HG03280 (cell line): Measurements from ENCODE around the gene YJU2.
"Not testable (repeated sequence)": the region's sequence is repeated elsewhere in the genome, so short reads cannot be mapped to it uniquely, and the experiment has no call there.

Source experiments
- ATAC-seq: cut with Tn5 transposase; IDR thresholded peaks from one replicate; pipeline ENCODE4 v1.9.1; 2021; ENCODE audit warnings: mild to moderate bottlenecking, moderate library complexity; ENCODE audit not compliant: unreplicated experiment

The YJU2 gene

GRCh38 chr19:4246767-4247593, at the start of gene YJU2:
YJU2 (plus strand) TSS chr19:4247080; CDS start chr19:4247147, 67 bp downstream.
- ATAC-seq: peak; percentile 88

- ATAC-seq: no peak
These were observed 49.7 kb upstream of the YJU2 start for GRCh38 chr19:4197228-4197624.

DNA sequence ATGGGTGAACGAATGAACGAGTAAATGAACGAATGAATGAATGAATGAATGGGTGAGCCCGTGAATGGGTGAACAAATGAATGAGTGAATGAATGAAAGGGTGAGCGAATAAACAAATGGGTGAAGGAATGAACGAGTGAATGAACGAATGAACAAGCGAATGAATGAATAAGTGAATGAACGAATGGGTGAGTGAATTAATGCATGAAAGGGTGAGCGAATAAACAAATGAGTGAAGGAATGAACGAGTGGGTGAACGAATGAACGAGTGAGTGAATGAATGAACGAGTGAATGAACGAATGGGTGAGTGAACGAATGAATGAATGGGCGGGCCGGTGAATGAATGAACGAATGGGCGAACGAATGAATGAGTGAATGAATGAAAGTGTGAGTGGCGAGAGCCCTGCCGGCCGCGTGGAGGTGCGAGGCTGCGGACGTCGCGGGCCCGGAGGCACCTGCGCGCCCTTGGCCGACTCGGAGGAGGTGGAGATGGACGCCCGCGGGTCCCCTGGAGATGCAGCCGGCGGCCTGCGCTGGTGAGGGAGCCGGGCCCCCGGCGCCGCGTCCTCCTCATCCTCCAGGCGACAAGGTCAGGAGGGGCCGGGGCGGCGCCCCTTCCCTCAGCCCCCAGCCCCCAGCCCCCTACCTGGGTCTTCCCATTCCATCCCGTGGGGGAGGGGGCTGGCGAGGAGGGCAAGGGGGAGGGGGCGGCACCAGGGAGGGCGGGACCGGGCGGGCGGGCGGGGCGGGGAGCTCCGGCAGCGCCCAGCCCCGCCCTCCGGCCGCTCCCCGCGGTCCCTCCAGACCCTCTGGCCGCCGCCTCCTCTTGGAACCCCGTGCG, 49.0 kb upstream of the YJU2 start:
- ATAC-seq: no peak

- no peak for ATAC-seq
These were observed 48.3 kb upstream of the YJU2 start for GRCh38 chr19:4198467-4199126.

DNA sequence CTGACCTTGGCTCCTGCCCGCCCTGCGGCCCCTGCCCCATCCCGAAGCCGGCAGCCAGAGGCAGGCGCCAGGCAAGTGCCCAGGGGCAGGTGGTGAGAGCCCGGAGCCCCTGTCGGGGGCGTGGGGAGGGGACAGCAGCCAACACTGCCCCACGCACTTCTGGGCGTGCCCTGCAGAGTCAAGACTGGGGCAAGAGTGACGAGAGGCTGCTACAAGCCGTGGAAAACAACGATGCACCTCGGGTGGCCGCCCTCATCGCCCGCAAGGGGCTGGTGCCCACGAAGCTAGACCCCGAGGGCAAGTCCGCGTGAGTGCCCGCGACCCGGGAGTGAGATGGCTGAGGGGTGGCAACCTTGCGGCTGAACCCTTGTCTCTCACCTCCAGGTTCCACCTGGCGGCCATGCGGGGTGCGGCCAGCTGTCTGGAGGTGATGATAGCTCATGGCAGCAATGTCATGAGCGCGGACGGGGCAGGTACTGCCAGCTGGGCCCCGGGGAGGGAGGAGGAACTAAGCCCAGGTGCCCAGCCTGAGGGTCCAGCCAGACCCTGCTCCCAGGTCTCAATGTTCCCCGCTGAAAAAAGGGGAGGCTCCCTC, 47.1 kb upstream of the YJU2 start:
- no peak for ATAC-seq

DNA sequence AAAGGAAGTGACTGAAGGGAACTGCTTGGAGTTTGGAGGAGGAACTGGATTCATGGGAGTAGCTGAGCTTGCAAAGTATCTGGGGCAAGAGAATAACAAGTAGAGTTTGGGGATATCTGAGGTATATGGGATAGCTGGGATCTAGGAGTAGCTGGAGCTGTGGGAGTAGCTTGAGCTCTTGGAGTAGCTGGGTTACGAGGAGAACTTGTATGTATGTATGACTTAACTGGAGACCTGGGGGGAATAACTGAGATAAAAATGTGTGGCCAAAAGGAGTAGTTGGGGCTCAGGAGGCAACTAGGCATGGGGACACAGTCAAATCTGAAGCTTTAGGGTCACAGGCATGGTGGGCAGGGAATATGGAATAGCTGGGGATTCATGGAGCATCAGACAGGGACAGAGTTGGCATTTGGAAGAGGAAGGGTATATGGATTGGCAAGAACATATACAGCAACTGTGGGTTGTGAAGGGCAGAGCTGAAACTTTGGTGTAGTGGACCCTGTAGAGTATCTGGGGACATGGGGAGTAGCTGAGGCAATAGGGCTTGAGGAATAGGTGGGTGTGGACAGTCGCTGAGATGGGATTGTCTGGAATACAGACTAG, 45.8 kb upstream of the YJU2 start:
- no peak for ATAC-seq

DNA sequence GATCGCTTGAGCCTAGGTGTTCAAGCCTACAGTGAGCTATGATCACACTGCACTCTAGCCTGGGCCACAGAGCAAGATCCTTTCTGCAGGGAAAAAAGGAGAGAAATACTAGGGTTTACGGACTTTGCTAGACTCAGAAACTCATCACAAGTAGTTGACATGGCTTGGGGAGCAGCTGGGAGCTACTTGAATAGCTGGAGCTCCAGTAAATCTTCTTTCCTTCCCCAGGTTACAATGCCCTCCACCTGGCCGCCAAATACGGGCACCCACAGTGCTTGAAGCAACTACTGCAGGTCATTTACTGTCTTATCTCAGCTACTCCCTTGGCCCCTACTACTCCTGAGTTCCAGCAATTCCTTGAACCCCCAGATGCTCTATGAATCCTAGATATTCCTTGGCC, 45.1 kb upstream of the YJU2 start:
- ATAC-seq: no peak

DNA sequence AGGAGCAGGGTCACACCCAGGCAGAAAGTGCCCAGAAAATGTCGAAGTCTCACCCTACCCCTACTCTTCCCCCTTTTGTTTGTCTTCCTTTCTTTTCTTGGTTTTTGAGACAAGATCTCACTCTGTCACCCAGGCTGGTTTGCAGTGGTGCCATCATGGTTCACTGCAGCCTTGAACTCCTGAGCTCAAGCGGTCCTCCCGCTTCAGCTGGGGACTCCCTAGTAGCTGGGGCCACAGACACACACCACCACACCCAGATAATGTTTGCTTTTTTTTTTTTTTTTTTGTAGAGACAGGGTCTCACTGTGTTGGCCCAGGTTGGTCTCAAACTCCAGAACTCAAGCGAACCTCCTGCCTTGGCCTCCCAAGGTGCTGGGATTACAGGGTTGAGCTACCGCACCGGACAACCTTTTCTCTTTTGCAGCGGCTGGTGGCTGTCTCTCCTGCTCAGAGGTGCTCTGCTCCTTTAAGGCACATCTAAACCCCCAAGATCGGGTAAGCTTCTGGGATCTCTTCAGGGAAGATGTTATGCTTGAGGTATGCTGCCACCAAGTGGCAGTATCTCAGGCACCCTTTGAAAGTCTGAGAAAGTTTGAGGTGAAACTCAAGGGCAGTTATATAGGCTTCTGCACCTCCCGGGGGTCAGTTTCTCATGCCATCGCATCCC, 39.9 kb upstream of the YJU2 start:
- no peak for ATAC-seq

GRCh38 chr19:4208385-4209094, 38.3 kb upstream of the YJU2 start:
- no peak for ATAC-seq

GRCh38 chr19:4210166-4210731, 36.6 kb upstream of the YJU2 start:
- ATAC-seq: no peak

DNA sequence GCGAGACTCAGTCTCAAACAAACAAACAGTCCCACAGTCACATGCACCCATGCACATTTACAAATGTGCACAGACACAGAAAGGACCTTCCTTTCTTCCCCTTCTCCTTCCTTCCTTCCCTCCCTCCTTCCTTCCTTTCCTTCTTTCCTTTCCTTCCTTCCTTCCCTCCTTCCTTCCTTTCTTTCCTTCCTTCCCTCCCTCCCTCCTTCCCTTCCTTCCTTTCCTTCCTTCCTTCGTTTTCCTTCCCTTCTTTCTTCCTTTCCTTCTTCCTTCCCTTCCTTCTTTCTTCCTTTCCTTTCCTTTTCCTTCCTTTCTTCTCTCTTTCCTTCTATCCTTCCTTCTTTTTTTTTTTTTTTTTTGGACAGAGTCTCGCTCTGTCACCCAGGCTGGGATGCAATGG, 33.8 kb upstream of the YJU2 start:
- ATAC-seq: no peak

DNA sequence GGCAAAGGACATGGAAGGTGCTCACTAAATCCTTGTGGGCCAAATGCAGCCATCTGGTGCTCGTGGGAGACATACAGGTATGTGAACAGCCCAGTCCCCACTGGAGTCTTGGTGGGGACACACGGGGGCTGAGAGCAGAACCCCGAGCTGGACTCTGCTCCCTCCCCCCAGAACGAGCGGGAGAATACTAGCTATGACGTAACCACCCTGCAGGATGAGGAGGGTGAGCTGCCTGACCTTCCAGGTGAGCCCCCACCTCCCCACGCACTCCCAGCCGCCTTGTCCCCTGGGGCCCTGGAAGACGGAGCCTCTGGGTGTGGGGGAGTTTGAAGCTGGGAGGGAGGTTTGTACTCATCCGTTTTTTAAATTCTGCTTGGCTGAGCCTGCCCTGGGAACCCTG, 31.1 kb upstream of the YJU2 start:
- no peak for ATAC-seq

- ATAC-seq: no peak
These were observed 30.0 kb upstream of the YJU2 start for GRCh38 chr19:4216846-4217245.

GRCh38 chr19:4217429-4218264, 29.2 kb upstream of the YJU2 start:
- ATAC-seq: no peak

GRCh38 chr19:4218523-4218922, 28.4 kb upstream of the YJU2 start:
- ATAC-seq: not testable (repeated sequence)

- ATAC-seq: no peak
These were observed 26.7 kb upstream of the YJU2 start for GRCh38 chr19:4220188-4220587.

DNA sequence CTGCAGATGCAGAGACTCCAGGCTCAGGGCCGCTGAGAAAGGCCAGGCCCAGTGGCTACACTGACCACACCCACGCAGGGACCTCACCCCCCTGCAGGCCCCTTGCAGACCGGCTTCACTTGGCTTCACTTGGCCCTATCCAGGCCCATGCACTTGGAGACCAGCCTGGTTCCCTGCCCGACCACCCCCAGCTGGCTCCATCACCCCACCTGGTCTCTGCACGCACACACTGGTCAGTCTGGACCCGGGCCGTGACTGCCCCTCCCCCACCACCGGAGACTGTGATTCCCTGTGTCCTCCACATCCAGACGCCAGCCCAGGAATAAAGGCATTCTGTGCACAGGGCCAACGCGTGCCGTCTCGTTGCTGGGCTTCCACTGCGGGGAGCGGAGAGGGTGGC, 22.4 kb upstream of the YJU2 start:
- no peak for ATAC-seq

DNA sequence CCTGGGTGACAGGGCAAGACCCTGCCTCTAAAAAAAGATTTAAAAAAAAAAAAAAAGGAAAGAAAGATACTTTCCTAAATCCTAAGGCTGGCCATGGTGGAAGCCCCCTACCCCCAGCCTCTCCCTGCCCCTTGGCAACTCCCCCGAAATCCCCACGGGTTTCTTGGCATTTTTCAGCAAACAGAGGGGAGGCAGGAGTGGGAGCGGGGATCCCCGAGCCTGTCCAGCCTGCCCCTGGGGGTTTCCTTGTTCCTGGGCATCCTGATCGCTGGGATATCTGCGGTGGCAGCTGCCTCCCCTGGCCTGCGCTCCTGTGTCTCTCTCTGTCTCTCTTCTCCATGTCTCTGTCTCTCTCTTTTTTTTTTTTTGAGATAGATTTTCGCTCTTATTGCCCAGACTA, 21.0 kb upstream of the YJU2 start:
- no peak for ATAC-seq
